NCI-H82 treated with DMSO at 0.1 percent for 48 hours (cell line): ENCODE measurements around the gene CDKN1B.
A peak's percentile ranks its signal among the peaks of the same experiment; 100 is the strongest.

Source experiments
- DNase-seq: peaks from one replicate; lab custom pipeline; 2025; ENCODE audit not compliant: unreplicated experiment; lab: John Stamatoyannopoulos, UW

CDKN1B gene

GRCh38 chr12:12700254-12700653, 16.9 kb upstream of the CDKN1B start:
- DNase-seq, result no peak

GRCh38 chr12:12701457-12701856, 15.7 kb upstream of the CDKN1B start:
- DNase-seq, result no peak

GRCh38 chr12:12704593-12705230, 12.5 kb upstream of the CDKN1B start:
- DNase-seq, result peak; percentile 93

- DNase-seq, result no peak
Measured at GRCh38 chr12:12705838-12706520, 11.2 kb upstream of the CDKN1B start.

- no peak for DNase-seq
Measured at GRCh38 chr12:12713932-12714275, 3.3 kb upstream of the CDKN1B start.

- no peak for DNase-seq
Measured at GRCh38 chr12:12714276-12715021, 2.7 kb upstream of the CDKN1B start.

- no peak for DNase-seq
Measured at GRCh38 chr12:12715128-12715458, 2.1 kb upstream of the CDKN1B start.

GRCh38 chr12:12715459-12716150, 1.6 kb upstream of the CDKN1B start:
- no peak for DNase-seq

GRCh38 chr12:12716151-12716792, 896 bp upstream of the CDKN1B start:
- no peak for DNase-seq

- DNase-seq, result no peak
Measured at GRCh38 chr12:12717586-12718380, 615 bp downstream of the CDKN1B start.

GRCh38 chr12:12718381-12718759, 1.2 kb downstream of the CDKN1B start:
- DNase-seq, result no peak

- no peak for DNase-seq
Measured at GRCh38 chr12:12718853-12719252, 1.7 kb downstream of the CDKN1B start.

GRCh38 chr12:12719496-12719895, 2.3 kb downstream of the CDKN1B start:
- DNase-seq, result no peak

GRCh38 chr12:12720052-12720451, 2.9 kb downstream of the CDKN1B start:
- no peak for DNase-seq

- DNase-seq, result no peak
Measured at GRCh38 chr12:12720672-12721161, 3.5 kb downstream of the CDKN1B start.

GRCh38 chr12:12721176-12721751, 4.1 kb downstream of the CDKN1B start:
- no peak for DNase-seq

GRCh38 chr12:12721814-12722434, 4.8 kb downstream of the CDKN1B start:
- DNase-seq, result no peak

GRCh38 chr12:12722435-12723148, 5.4 kb downstream of the CDKN1B start:
- DNase-seq, result no peak

GRCh38 chr12:12723149-12723680, 6.0 kb downstream of the CDKN1B start:
- DNase-seq, result no peak
